Endothelial cell of umbilical vein (primary cell): ENCODE results near the gene PRDM16. TPM values are rescaled to one million over a fixed set of nuclear protein-coding genes. Genes with fewer than 3 reads are reported as not detected.

Source experiments
- BruUV-seq: library from RNA; stranded (reverse); fragments of 400-500 nt; replicated peaks from 2 replicates; lab custom pipeline; 2021; lab: Mats Ljungman, UMichigan
- CTCF ChIA-PET: fragments of 300-600, 350-600 bp; sonication (Branson Sonifier 250); formaldehyde crosslinking; loops from one replicate; lab custom pipeline; 2021; ENCODE audit warnings: antibody characterized with exemption, inconsistent platforms; lab: Charles Lee
- POLR2A ChIA-PET: fragments of 300-600, 350-600 bp; sonication (Branson Sonifier 250); formaldehyde crosslinking; loops from one replicate; lab custom pipeline; 2021; ENCODE audit warnings: antibody characterized with exemption, inconsistent platforms; lab: Charles Lee
- DNase-seq: peaks from one replicate; pipeline ENCODE4 v3.0.0-alpha.2; 2011; ENCODE audit warnings: low read depth, low spot score
- FAIRE-seq: peaks from 2 replicates; lab custom pipeline; 2011; peaks lifted over from hg19 to GRCh38; lab: Jason Lieb, UNC
- H2AFZ ChIP-seq: 2 replicates; pipeline ENCODE4 v1.6.0; 2012; ENCODE audit warnings: low read depth, low read length, control low read depth, inconsistent platforms
- H3K27ac ChIP-seq: 2 replicates; pipeline ENCODE4 v1.5.1; 2011; ENCODE audit warnings: low read depth, mild to moderate bottlenecking, control low read depth, low read length, moderate library complexity; ENCODE audit not compliant: insufficient read depth
- H3K27me3 ChIP-seq, 2 experiments: 2 replicates each; pipeline versions ENCODE4 v1.6.0 to v1.6.1; 2011; ENCODE audit warnings: low read length in 2 of 2, mixed read lengths in 1 of 2; ENCODE audit not compliant: control insufficient read depth in 2 of 2, insufficient read depth in 2 of 2
- H3K36me3 ChIP-seq, 2 experiments: 2 replicates in 1 of 2; 3 replicates in 1 of 2; pipeline ENCODE4 v1.5.1; 2011; ENCODE audit warnings: low read length in 2 of 2, mild to moderate bottlenecking in 1 of 2, moderate library complexity in 1 of 2; ENCODE audit not compliant: control insufficient read depth in 2 of 2, insufficient read depth in 2 of 2; ENCODE audit errors: extremely low read depth in 1 of 2
- H3K4me1 ChIP-seq: 3 replicates; pipeline ENCODE4 v1.5.1; 2011; ENCODE audit warnings: mild to moderate bottlenecking, low read length; ENCODE audit not compliant: control insufficient read depth, insufficient read depth; ENCODE audit errors: extremely low read depth
- H3K4me2 ChIP-seq: 2 replicates; pipeline ENCODE4 v1.6.1; 2011; ENCODE audit warnings: low read length, control low read depth, mixed read lengths; ENCODE audit not compliant: insufficient read depth
- H3K4me3 ChIP-seq, 3 experiments: fragments of 200-600 bp in 1 of 3; sonication (generic), shearing (Covaris generic) in 1 of 3; replicated peaks in 1 of 3; 2 replicates each; pipeline ENCODE4 v1.5.1; 2011 to 2016; ENCODE audit warnings: control low read depth in 3 of 3, low read length in 3 of 3, mild to moderate bottlenecking in 2 of 3, inconsistent platforms in 1 of 3, low read depth in 1 of 3, moderate library complexity in 1 of 3; ENCODE audit not compliant: insufficient read depth in 1 of 3
- H3K79me2 ChIP-seq: 2 replicates; pipeline ENCODE4 v1.6.0; 2012; ENCODE audit warnings: low read length, inconsistent platforms; ENCODE audit not compliant: control insufficient read depth, insufficient read depth
- H3K9ac ChIP-seq: replicated peaks from 2 replicates; pipeline ENCODE3; 2011; ENCODE audit warnings: low read length, control low read depth; ENCODE audit not compliant: insufficient read depth; ENCODE audit errors: extremely low read depth
- H3K9me1 ChIP-seq: replicated peaks from 3 replicates; pipeline ENCODE4 v1.6.0; 2011; ENCODE audit warnings: mild to moderate bottlenecking, low read length; ENCODE audit not compliant: control insufficient read depth, insufficient read depth; ENCODE audit errors: extremely low read depth
- H3K9me3 ChIP-seq: replicated peaks from 2 replicates; pipeline ENCODE4 v1.5.1; 2012; ENCODE audit warnings: low read length, inconsistent platforms; ENCODE audit not compliant: control insufficient read depth, insufficient read depth
- H4K20me1 ChIP-seq: replicated peaks from 2 replicates; pipeline ENCODE3; 2011; ENCODE audit warnings: mild to moderate bottlenecking, low read length; ENCODE audit not compliant: control insufficient read depth, insufficient read depth; ENCODE audit errors: extremely low read depth
- EZH2 ChIP-seq: IDR thresholded peaks from 2 replicates; pipeline ENCODE4 v1.6.1; 2012; ENCODE audit warnings: borderline replicate concordance, low read depth, mild to moderate bottlenecking, moderate library complexity, low read length, inconsistent platforms; ENCODE audit not compliant: severe bottlenecking
- FOS ChIP-seq: IDR thresholded peaks from 2 replicates; pipeline ENCODE4 v1.6.1; 2011; ENCODE audit warnings: mild to moderate bottlenecking, low read length, moderate library complexity, borderline replicate concordance; ENCODE audit not compliant: insufficient read depth
- GATA2 ChIP-seq: IDR thresholded peaks from 2 replicates; pipeline ENCODE4 v1.7.0; 2011; ENCODE audit warnings: low read depth, mild to moderate bottlenecking, moderate library complexity, mixed read lengths, low read length; ENCODE audit not compliant: insufficient read length, insufficient read depth
- JUN ChIP-seq: IDR thresholded peaks from 2 replicates; pipeline ENCODE4 v1.6.1; 2011; ENCODE audit warnings: borderline replicate concordance, low read depth; ENCODE audit not compliant: insufficient read length, insufficient read depth
- MYC ChIP-seq: IDR thresholded peaks from one replicate; pipeline ENCODE4 v1.6.1; 2011; ENCODE audit warnings: mild to moderate bottlenecking, low read depth, low read length
- POLR2A ChIP-seq: IDR thresholded peaks from 2 replicates; pipeline ENCODE4 v1.6.1; 2012; ENCODE audit warnings: low read depth, mild to moderate bottlenecking, control low read depth, low read length
- POLR2AphosphoS5 ChIP-seq: IDR thresholded peaks from 2 replicates; pipeline ENCODE4 v1.6.1; 2012; ENCODE audit warnings: low read depth, mild to moderate bottlenecking, control low read depth, low read length, moderate library complexity; ENCODE audit not compliant: insufficient read depth
- dilution Hi-C: fragments of 300-500 bp; cut with MboI; formaldehyde crosslinking; loops from one replicate; pipeline ENCODE4 v1.15.0; 2019; ENCODE audit warnings: low sequenced_read_pairs; ENCODE audit not compliant: extremely low pct_ligation_motif_present
- intact Hi-C: fragments of 100-400 bp; cut with micrococcal nuclease; formaldehyde crosslinking; loops from one replicate; pipeline ENCODE4 v1.10.0; 2022
- polyA plus RNA-seq, 4 experiments: library from polyadenylated mRNA; depleted of rRNA in 3 of 4; stranded (reverse) in 3 of 4; unstranded in 1 of 4; fragments of >200 nt; gene quantifications; 2 replicates each; pipeline versions ENCODE4 v1.2.1 to v1.2.3, GENCODE V29; 2011 to 2012; ENCODE audit warnings: missing spikeins in 1 of 4
- total RNA-seq: library from RNA; stranded (reverse); gene quantifications from 2 replicates; pipeline ENCODE4 v1.2.3, GENCODE V29; 2021
- TF ChIP-seq, protein P1 (sequence below): IDR thresholded peaks from 2 replicates; pipeline ENCODE4 v1.6.1; 2011; ENCODE audit not compliant: insufficient read depth, insufficient read length
- TF ChIP-seq, protein P2 (sequence below), 2 donors: IDR thresholded peaks; 1 replicate in 1 of 2; 2 replicates in 1 of 2; pipeline ENCODE4 v1.5.1; 2011; ENCODE audit warnings: low read length in 2 of 2, mild to moderate bottlenecking in 2 of 2, moderate library complexity in 2 of 2, control low read depth in 1 of 2, inconsistent platforms in 1 of 2, low read depth in 1 of 2; ENCODE audit not compliant: insufficient read depth in 1 of 2; ENCODE audit errors: extremely low read depth in 1 of 2

Gene PRDM16
- total and polyA plus RNA-seq, 2 donors (not counting 3 experiments of a cell fraction or from before 2014, with no cell fraction given), result not detected

DNA sequence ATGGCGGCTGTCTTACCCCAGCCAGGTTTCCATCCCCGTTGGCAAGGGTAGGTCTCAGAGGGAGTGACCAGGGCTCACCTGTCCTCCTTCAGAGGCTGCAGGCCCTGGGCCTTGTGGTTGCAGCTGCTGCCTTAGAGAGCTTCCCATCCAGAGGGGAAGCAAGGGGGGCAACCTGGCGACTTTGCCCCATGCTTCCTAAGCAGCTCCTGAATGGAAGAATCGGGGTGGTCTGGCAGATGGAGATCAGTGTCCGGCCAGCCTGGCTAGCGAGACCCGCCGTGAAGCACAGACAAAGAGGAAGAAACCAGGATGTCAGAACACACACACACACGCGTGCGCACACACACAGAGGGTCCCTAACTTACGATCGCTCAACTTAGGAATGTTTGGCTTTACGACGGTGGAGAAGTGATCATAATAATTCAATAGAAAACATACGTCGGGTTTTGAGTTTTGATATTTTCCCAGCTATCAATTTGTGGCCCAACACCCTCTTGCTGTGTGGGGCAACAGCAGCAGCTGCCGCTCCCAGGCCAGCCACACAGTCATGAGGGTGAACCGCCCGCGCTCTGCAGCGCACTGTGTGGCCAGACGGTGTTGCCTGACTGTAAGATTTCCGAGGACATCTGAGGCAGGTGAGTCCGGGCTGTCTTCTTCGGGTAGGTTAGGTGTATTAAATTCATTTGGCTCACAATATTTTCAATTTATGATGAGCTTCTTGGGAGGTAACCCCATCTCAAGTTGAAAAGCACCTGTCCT is 272.4 kb downstream of the PRDM16 start:
- intact Hi-C loops (no loop called here), dilution Hi-C loops (no loop called here)
- peaks cover 2% of the 10 kb centered on the region for H3K9me3 ChIP-seq
- no peak overlapping the region for H3K4me3 ChIP-seq
- no TSS peak for BruUV-seq
- no peaks in the 10 kb centered on the region for H3K4me1 ChIP-seq
- H3K27me3 ChIP-seq, result no peaks in the 10 kb centered on the region
- CTCF ChIA-PET, result no interaction called here
- TF ChIP-seq EZH2 (no peak), MYC (no peak), POLR2AphosphoS5 (no peak), JUN (no peak), GATA2 (no peak), POLR2A (no peak), FOS (no peak)
- TF ChIP-seq, protein P1, sequence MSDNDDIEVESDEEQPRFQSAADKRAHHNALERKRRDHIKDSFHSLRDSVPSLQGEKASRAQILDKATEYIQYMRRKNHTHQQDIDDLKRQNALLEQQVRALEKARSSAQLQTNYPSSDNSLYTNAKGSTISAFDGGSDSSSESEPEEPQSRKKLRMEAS, result no peak
- TF ChIP-seq, protein P2, sequence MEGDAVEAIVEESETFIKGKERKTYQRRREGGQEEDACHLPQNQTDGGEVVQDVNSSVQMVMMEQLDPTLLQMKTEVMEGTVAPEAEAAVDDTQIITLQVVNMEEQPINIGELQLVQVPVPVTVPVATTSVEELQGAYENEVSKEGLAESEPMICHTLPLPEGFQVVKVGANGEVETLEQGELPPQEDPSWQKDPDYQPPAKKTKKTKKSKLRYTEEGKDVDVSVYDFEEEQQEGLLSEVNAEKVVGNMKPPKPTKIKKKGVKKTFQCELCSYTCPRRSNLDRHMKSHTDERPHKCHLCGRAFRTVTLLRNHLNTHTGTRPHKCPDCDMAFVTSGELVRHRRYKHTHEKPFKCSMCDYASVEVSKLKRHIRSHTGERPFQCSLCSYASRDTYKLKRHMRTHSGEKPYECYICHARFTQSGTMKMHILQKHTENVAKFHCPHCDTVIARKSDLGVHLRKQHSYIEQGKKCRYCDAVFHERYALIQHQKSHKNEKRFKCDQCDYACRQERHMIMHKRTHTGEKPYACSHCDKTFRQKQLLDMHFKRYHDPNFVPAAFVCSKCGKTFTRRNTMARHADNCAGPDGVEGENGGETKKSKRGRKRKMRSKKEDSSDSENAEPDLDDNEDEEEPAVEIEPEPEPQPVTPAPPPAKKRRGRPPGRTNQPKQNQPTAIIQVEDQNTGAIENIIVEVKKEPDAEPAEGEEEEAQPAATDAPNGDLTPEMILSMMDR (IDR thresholded peaks at IDR 0.05; ENCODE audit: extremely low read depth in 1 of 2, insufficient read depth in 1 of 2, low read depth in 1 of 2, low read length in 2 of 2), result no peak
- POLR2A ChIA-PET, result no interaction called here
- H3K9me1 ChIP-seq, result no peaks in the 10 kb centered on the region
- H2AFZ ChIP-seq, result no peak overlapping the region
- no peaks in the 10 kb centered on the region for H3K79me2 ChIP-seq
- no peak for DNase-seq
- no peaks in the 10 kb centered on the region for H3K36me3 ChIP-seq
- no peak overlapping the region for H3K27ac ChIP-seq
- no peak for FAIRE-seq
- H3K4me2 ChIP-seq, result no peak overlapping the region
- no peaks in the 10 kb centered on the region for H4K20me1 ChIP-seq
- no peak overlapping the region for H3K9ac ChIP-seq
